Caco-2 (cell line): ENCODE data around the gene PAM. TPM values are rescaled to one million over a fixed set of nuclear protein-coding genes. Genes with fewer than 3 reads are reported as not detected.

Source experiments
- BruUV-seq: library from RNA; stranded (reverse); fragments of 400-500 nt; replicated peaks from 2 replicates; lab custom pipeline; 2021; lab: Mats Ljungman, UMichigan
- CTCF ChIA-PET: fragments of 300-600 bp; sonication (Branson Sonifier 250); formaldehyde crosslinking; loops from one replicate; lab custom pipeline; 2022; ENCODE audit warnings: antibody characterized with exemption; lab: Charles Lee
- POLR2A ChIA-PET: fragments of 300-600 bp; sonication (Branson Sonifier 250); formaldehyde crosslinking; loops from one replicate; lab custom pipeline; 2022; ENCODE audit warnings: antibody characterized with exemption; lab: Charles Lee
- DNase-seq, 2 experiments: peaks; one replicate each; pipeline versions ENCODE4 v3.0.0 to v3.0.0-alpha.2; 2020 to 2022
- H3K27me3 ChIP-seq: replicated peaks from 2 replicates; pipeline ENCODE4 v1.6.0; 2011; ENCODE audit warnings: low read length; ENCODE audit not compliant: control insufficient read depth, insufficient read depth
- H3K36me3 ChIP-seq: 2 replicates; pipeline ENCODE4 v1.5.1; 2011; ENCODE audit warnings: low read length; ENCODE audit not compliant: control insufficient read depth, insufficient read depth
- H3K4me1 ChIP-seq: fragments of 250-450 bp; sonication (Bioruptor Pico); 2 replicates; pipeline ENCODE4 v1.5.1; 2020; ENCODE audit warnings: mild to moderate bottlenecking
- H3K4me3 ChIP-seq: 2 replicates; pipeline ENCODE4 v1.5.1; 2011; ENCODE audit warnings: low read depth, mild to moderate bottlenecking, control low read depth, low read length
- H3K9me3 ChIP-seq: fragments of 250-450 bp; sonication (Bioruptor Pico); 2 replicates; pipeline ENCODE4 v1.5.1; 2020; ENCODE audit warnings: mild to moderate bottlenecking, moderate library complexity
- H3K27ac Mint-ChIP-seq: one replicate; pipeline ENCODE4 v1.8.0; 2022; ENCODE audit warnings: mixed read lengths; ENCODE audit not compliant: unreplicated experiment
- H3K27me3 Mint-ChIP-seq: one replicate; pipeline ENCODE4 v1.8.0; 2022; ENCODE audit warnings: mixed read lengths; ENCODE audit not compliant: insufficient read depth, unreplicated experiment
- H3K36me3 Mint-ChIP-seq: one replicate; pipeline ENCODE4 v1.8.0; 2022; ENCODE audit warnings: mild to moderate bottlenecking, mixed read lengths; ENCODE audit not compliant: insufficient read depth, unreplicated experiment
- H3K4me1 Mint-ChIP-seq: one replicate; pipeline ENCODE4 v1.8.0; 2022; ENCODE audit warnings: low read depth, mixed read lengths; ENCODE audit not compliant: unreplicated experiment
- H3K4me3 Mint-ChIP-seq: one replicate; pipeline ENCODE4 v1.8.0; 2022; ENCODE audit warnings: mild to moderate bottlenecking, moderate library complexity, mixed read lengths; ENCODE audit not compliant: unreplicated experiment
- H3K9me3 Mint-ChIP-seq: one replicate; pipeline ENCODE4 v1.8.0; 2022; ENCODE audit warnings: mixed read lengths; ENCODE audit not compliant: unreplicated experiment
- CTCF ChIP-seq, 2 experiments: fragments of 200-600 bp in 1 of 2; IDR thresholded peaks; 1 replicate in 1 of 2; 2 replicates in 1 of 2; pipeline versions ENCODE4 v1.5.1 to v1.8.0; 2011 to 2022; ENCODE audit warnings: antibody characterized with exemption in 1 of 2, control low read depth in 1 of 2, inconsistent platforms in 1 of 2, low read depth in 1 of 2, low read length in 1 of 2, mild to moderate bottlenecking in 1 of 2, moderate library complexity in 1 of 2; ENCODE audit not compliant: insufficient read depth in 1 of 2, severe bottlenecking in 1 of 2, unreplicated experiment in 1 of 2
- intact Hi-C: fragments of 100-400 bp; cut with micrococcal nuclease; formaldehyde crosslinking; loops from one replicate; pipeline ENCODE4 v1.10.0; 2022; ENCODE audit not compliant: unreplicated experiment
- total RNA-seq: library from RNA; stranded (reverse); gene quantifications from 2 replicates; pipeline ENCODE4 v1.2.3, GENCODE V29; 2022

PAM gene
- total RNA-seq, 1 experiment from 2014 or later, result 48.0 TPM

GRCh38 chr5:102818934-102819333 lies 63.8 kb downstream of the PAM start:
- no peak overlapping the region for H3K4me3 Mint-ChIP-seq
- BruUV-seq, result no TSS peak
- no peaks in the 10 kb centered on the region for H3K36me3 Mint-ChIP-seq
- no peaks in the 10 kb centered on the region for H3K9me3 Mint-ChIP-seq
- POLR2A ChIA-PET, result no interaction called here
- no peaks in the 10 kb centered on the region for H3K4me1 Mint-ChIP-seq
- Histone ChIP-seq H3K9me3 (no peaks in the 10 kb centered on the region), H3K36me3 (no peaks in the 10 kb centered on the region), H3K27me3 (no peaks in the 10 kb centered on the region), H3K4me1 (no peaks in the 10 kb centered on the region), H3K4me3 (no peak overlapping the region)
- no peak overlapping the region for H3K27ac Mint-ChIP-seq
- CTCF ChIA-PET, result no interaction called here
- no peaks in the 10 kb centered on the region for H3K27me3 Mint-ChIP-seq
- intact Hi-C loops, result no loop called here
- no peak for TF ChIP-seq CTCF (IDR thresholded peaks at IDR 0.05; ENCODE audit: insufficient read depth in 1 of 2, low read depth in 1 of 2, low read length in 1 of 2, severe bottlenecking in 1 of 2, unreplicated experiment in 1 of 2)
- no peak for DNase-seq

- Mint-ChIP-seq H3K27me3 (no peaks in the 10 kb centered on the region), H3K4me1 (no peaks in the 10 kb centered on the region), H3K27ac (no peak overlapping the region), H3K36me3 (no peaks in the 10 kb centered on the region), H3K9me3 (no peaks in the 10 kb centered on the region), H3K4me3 (no peak overlapping the region)
- Histone ChIP-seq H3K27me3 (no peaks in the 10 kb centered on the region), H3K9me3 (0 out of 2 replicates have a peak, but pooled peaks cover 3% of the 10 kb centered on the region), H3K4me1 (no peaks in the 10 kb centered on the region), H3K4me3 (no peak overlapping the region), H3K36me3 (no peaks in the 10 kb centered on the region)
- intact Hi-C loops, result no loop called here
- CTCF ChIA-PET, result no interaction called here
- BruUV-seq, result no TSS peak
- no peak for DNase-seq
- no peak for TF ChIP-seq CTCF (IDR thresholded peaks at IDR 0.05; ENCODE audit: insufficient read depth in 1 of 2, low read depth in 1 of 2, low read length in 1 of 2, severe bottlenecking in 1 of 2, unreplicated experiment in 1 of 2)
- POLR2A ChIA-PET, result no interaction called here
Measured at GRCh38 chr5:102819634-102820033, 64.5 kb downstream of the PAM start.

GRCh38 chr5:102823441-102823874 lies 68.4 kb downstream of the PAM start:
- no peak overlapping the region for H3K4me3 Mint-ChIP-seq
- no peaks in the 10 kb centered on the region for H3K27me3 Mint-ChIP-seq
- Histone ChIP-seq H3K36me3 (no peaks in the 10 kb centered on the region), H3K4me3 (no peak overlapping the region), H3K4me1 (no peaks in the 10 kb centered on the region), H3K9me3 (0 out of 2 replicates have a peak, but pooled peaks cover 3% of the 10 kb centered on the region), H3K27me3 (no peaks in the 10 kb centered on the region)
- no peaks in the 10 kb centered on the region for H3K9me3 Mint-ChIP-seq
- no peak for TF ChIP-seq CTCF (IDR thresholded peaks at IDR 0.05; ENCODE audit: insufficient read depth in 1 of 2, low read depth in 1 of 2, low read length in 1 of 2, severe bottlenecking in 1 of 2, unreplicated experiment in 1 of 2)
- ChIA-PET CTCF (no interaction called here), POLR2A (no interaction called here)
- no peaks in the 10 kb centered on the region for H3K36me3 Mint-ChIP-seq
- no peak for DNase-seq
- H3K4me1 Mint-ChIP-seq, result no peaks in the 10 kb centered on the region
- BruUV-seq, result no TSS peak
- H3K27ac Mint-ChIP-seq, result no peak overlapping the region
- intact Hi-C loops, result no loop called here
